ENCODE data around the gene LBX2. TPM values are rescaled to one million over a fixed set of nuclear protein-coding genes. Genes with fewer than 3 reads are reported as not detected.

Gene LBX2
- total RNA-seq, 3 donors from 2014 or later, result 0.22 to 0.24 TPM; not detected in 1

GRCh38 chr2:74503506-74504475 lies 4.4 kb upstream of the LBX2 start:
- H3K4me1 Mint-ChIP-seq (ENCODE audit: low read depth), result peaks cover 57% of the 10 kb centered on the region
- H3K36me3 Mint-ChIP-seq (ENCODE audit: insufficient read depth), result peaks cover 18% of the 10 kb centered on the region
- H3K9me3 Mint-ChIP-seq, result no peaks in the 10 kb centered on the region
- ATAC-seq, result no peak
- H3K4me3 Mint-ChIP-seq, result peak overlapping the region; percentile 71
- H3K27me3 Mint-ChIP-seq (ENCODE audit: low read depth), result peaks cover 60% of the 10 kb centered on the region
- no peak for DNase-seq

GRCh38 chr2:74502720-74503505 lies 3.5 kb upstream of the LBX2 start:
- Mint-ChIP-seq H3K36me3 (ENCODE audit: insufficient read depth) (peaks cover 18% of the 10 kb centered on the region), H3K9me3 (no peaks in the 10 kb centered on the region), H3K27me3 (ENCODE audit: low read depth) (peaks cover 69% of the 10 kb centered on the region), H3K4me1 (ENCODE audit: low read depth) (peaks cover 56% of the 10 kb centered on the region), H3K4me3 (peak overlapping the region; percentile 71)
- ATAC-seq, result no peak
- DNase-seq, result no peak

GRCh38 chr2:74502147-74502719 lies 2.8 kb upstream of the LBX2 start:
- Mint-ChIP-seq H3K27me3 (ENCODE audit: low read depth) (peaks cover 71% of the 10 kb centered on the region), H3K36me3 (ENCODE audit: insufficient read depth) (peaks cover 18% of the 10 kb centered on the region), H3K4me3 (peak overlapping the region; percentile 71), H3K9me3 (no peaks in the 10 kb centered on the region), H3K4me1 (ENCODE audit: low read depth) (peaks cover 57% of the 10 kb centered on the region)
- DNase-seq, result no peak
- no peak for ATAC-seq

DNA sequence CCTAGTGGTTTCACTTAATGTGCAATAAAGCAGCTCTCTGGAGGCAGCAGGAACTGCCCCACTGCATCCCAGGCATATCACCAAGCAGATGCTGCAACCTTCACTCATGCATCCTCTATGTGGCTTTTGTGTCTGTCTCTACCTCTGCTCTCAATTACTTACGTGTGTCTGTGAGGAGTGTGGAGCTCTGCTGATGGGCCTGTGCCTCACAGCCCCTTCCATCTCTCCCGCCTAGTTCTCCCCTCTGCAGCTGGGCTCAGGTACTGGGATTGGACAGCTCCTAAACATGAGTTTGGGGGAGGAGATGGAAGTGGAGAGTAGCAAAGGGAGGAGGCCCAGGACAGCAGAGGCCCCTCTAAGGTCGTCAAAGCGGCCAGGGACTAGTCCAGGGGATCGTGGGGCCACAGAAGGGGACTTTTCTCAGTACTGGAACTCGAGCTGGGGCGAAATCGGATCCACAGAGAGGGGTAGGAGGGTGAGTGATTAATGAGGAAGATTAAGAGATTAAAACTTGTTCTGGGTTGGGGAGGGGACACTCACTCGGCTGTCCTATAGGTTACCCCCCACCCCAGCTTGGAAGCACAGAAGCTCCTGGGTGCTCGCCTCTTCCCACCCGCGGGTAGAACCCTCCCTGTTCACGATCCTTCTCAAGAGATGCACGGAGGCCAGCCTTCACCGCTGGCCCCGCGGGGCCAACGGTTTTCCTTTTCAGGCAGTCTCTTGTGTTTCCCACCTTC lies 2.1 kb upstream of the LBX2 start:
- DNase-seq (no peak), ATAC-seq (no peak)
- H3K4me3 Mint-ChIP-seq, result peak overlapping the region; percentile 62
- H3K36me3 Mint-ChIP-seq (ENCODE audit: insufficient read depth), result peaks cover 15% of the 10 kb centered on the region
- no peaks in the 10 kb centered on the region for H3K9me3 Mint-ChIP-seq
- peaks cover 51% of the 10 kb centered on the region for H3K4me1 Mint-ChIP-seq (ENCODE audit: low read depth)
- H3K27me3 Mint-ChIP-seq (ENCODE audit: low read depth), result peaks cover 71% of the 10 kb centered on the region

DNA sequence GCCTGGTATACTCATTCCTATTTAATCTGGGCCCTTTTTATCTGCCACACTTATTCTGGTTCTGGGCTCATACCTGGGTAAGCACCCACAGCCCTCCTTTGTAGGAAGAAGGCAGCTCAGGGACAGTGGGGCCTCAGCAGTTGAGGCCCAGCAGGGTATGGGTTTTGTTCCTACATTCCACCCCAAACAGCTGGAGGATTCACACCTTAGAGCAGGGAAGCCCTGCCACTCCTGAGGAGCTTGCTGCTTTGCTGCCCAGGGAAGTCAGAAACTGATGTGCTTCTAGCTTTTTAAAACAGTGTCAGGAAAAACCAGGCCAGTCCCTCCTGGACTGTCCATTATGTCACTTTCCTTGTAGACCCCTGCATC lies 1.2 kb upstream of the LBX2 start:
- peaks cover 46% of the 10 kb centered on the region for H3K4me1 Mint-ChIP-seq (ENCODE audit: low read depth)
- no peaks in the 10 kb centered on the region for H3K9me3 Mint-ChIP-seq
- no peak overlapping the region for H3K4me3 Mint-ChIP-seq
- ATAC-seq (no peak), DNase-seq (no peak)
- H3K27me3 Mint-ChIP-seq (ENCODE audit: low read depth), result peaks cover 71% of the 10 kb centered on the region
- H3K36me3 Mint-ChIP-seq (ENCODE audit: insufficient read depth), result peaks cover 14% of the 10 kb centered on the region

DNA sequence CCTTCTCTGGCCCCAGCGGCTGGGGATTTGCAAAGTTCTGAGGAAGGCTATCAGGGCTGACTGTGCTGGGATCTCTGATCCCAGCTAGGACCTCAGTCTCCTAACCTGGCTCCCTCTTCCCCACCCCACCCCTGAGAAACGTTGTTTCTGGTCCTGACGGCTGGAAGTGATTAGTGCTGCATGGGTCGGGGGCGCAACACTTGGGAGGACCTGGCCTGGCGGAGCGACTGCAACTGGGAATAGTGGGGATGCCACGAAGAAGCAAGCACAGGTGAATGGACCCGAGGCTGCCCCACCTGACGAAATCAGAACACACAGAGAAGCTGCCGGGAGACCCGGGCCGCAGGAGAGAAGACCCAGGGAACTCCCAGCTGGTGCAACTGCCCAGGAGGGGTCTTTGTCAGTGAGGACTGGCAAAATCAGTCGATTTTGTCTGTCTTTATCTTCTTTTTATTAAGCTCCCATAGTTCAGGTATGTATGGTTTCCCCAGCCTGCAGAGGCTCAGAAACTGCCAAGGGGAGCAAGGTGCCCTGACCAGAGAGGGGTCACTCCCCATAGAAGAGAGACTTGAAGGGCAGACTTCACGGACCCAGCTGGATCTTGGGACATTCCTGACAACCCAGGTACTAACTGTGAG lies 656 bp upstream of the LBX2 start:
- DNase-seq, result no peak
- ATAC-seq, result no peak
- Mint-ChIP-seq H3K4me1 (ENCODE audit: low read depth) (peaks cover 46% of the 10 kb centered on the region), H3K9me3 (no peaks in the 10 kb centered on the region), H3K27me3 (ENCODE audit: low read depth) (peaks cover 71% of the 10 kb centered on the region), H3K36me3 (ENCODE audit: insufficient read depth) (peaks cover 10% of the 10 kb centered on the region), H3K4me3 (no peak overlapping the region)

GRCh38 chr2:74498500-74499266 lies 720 bp downstream of the LBX2 start:
- Mint-ChIP-seq H3K9me3 (no peaks in the 10 kb centered on the region), H3K4me3 (peak overlapping the region; percentile 81), H3K4me1 (ENCODE audit: low read depth) (peaks cover 36% of the 10 kb centered on the region), H3K36me3 (ENCODE audit: insufficient read depth) (peaks cover 6% of the 10 kb centered on the region), H3K27me3 (ENCODE audit: low read depth) (peaks cover 60% of the 10 kb centered on the region)
- DNase-seq (no peak), ATAC-seq (peak; percentile 45 to 63)

- ATAC-seq, result peak; percentile 32 to 37
- H3K27me3 Mint-ChIP-seq (ENCODE audit: low read depth), result peaks cover 52% of the 10 kb centered on the region
- H3K4me1 Mint-ChIP-seq (ENCODE audit: low read depth), result peaks cover 32% of the 10 kb centered on the region
- H3K9me3 Mint-ChIP-seq, result no peaks in the 10 kb centered on the region
- H3K4me3 Mint-ChIP-seq, result peak overlapping the region; percentile 81
- H3K36me3 Mint-ChIP-seq (ENCODE audit: insufficient read depth), result peaks cover 10% of the 10 kb centered on the region
- DNase-seq, result no peak
Measured at GRCh38 chr2:74497777-74498499, 1.5 kb downstream of the LBX2 start.

GRCh38 chr2:74496997-74497776 lies 2.2 kb downstream of the LBX2 start:
- no peak for ATAC-seq
- DNase-seq, result no peak
- Mint-ChIP-seq H3K9me3 (no peaks in the 10 kb centered on the region), H3K27me3 (ENCODE audit: low read depth) (peaks cover 45% of the 10 kb centered on the region), H3K36me3 (ENCODE audit: insufficient read depth) (peaks cover 16% of the 10 kb centered on the region), H3K4me1 (ENCODE audit: low read depth) (peaks cover 26% of the 10 kb centered on the region), H3K4me3 (peak overlapping the region; percentile 81)

GRCh38 chr2:74495440-74495839 lies 4.0 kb downstream of the LBX2 start:
- peaks cover 27% of the 10 kb centered on the region for H3K27me3 Mint-ChIP-seq (ENCODE audit: low read depth)
- H3K9me3 Mint-ChIP-seq, result no peaks in the 10 kb centered on the region
- H3K4me1 Mint-ChIP-seq (ENCODE audit: low read depth), result peaks cover 24% of the 10 kb centered on the region
- peaks cover 27% of the 10 kb centered on the region for H3K36me3 Mint-ChIP-seq (ENCODE audit: insufficient read depth)
- ATAC-seq (no peak), DNase-seq (no peak)
- H3K4me3 Mint-ChIP-seq, result no peak overlapping the region

GRCh38 chr2:74493546-74493945 lies 5.9 kb downstream of the LBX2 start:
- Mint-ChIP-seq H3K4me3 (no peak overlapping the region), H3K36me3 (ENCODE audit: insufficient read depth) (peaks cover 37% of the 10 kb centered on the region), H3K27me3 (ENCODE audit: low read depth) (peaks cover 11% of the 10 kb centered on the region), H3K9me3 (no peaks in the 10 kb centered on the region), H3K4me1 (ENCODE audit: low read depth) (peaks cover 11% of the 10 kb centered on the region)
- DNase-seq (no peak), ATAC-seq (no peak)
